Measurements from ENCODE around the gene PARVA. TPM values are rescaled to one million over a fixed set of nuclear protein-coding genes. Genes with fewer than 3 reads are reported as not detected.

PARVA gene
- total and polyA plus RNA-seq, 4 donors: 3.1 to 11.7 (median 11.2) TPM

- no peak overlapping the region for H3K9ac ChIP-seq (ENCODE audit: low read depth in 1 of 2, low read length in 2 of 2)
- peaks cover 0 to 13% (median 3%) of the 10 kb centered on the region in 4 donors for H3K36me3 ChIP-seq (ENCODE audit: control insufficient read depth in 4 of 4, insufficient read depth in 3 of 4, low read depth in 1 of 4, low read length in 3 of 4)
- DNase-seq (ENCODE audit: low spot score): no peak
- no peaks in the 10 kb centered on the region for H3K4me1 ChIP-seq (ENCODE audit: control insufficient read depth in 4 of 4, insufficient read depth in 4 of 4, low read length in 3 of 4)
- H3K4me3 ChIP-seq (ENCODE audit: low read depth in 1 of 3, low read length in 3 of 3): no peak overlapping the region
- no peaks in the 10 kb centered on the region for H3K9me3 ChIP-seq (ENCODE audit: control insufficient read depth in 4 of 4, low read length in 3 of 4)
- H3K27me3 ChIP-seq (ENCODE audit: control insufficient read depth in 4 of 4, insufficient read depth in 4 of 4, low read length in 3 of 4): no peaks in the 10 kb centered on the region
- no peak overlapping the region for H3K27ac ChIP-seq (ENCODE audit: low read depth in 1 of 2, low read length in 2 of 2)
- TF ChIP-seq RXRA (IDR thresholded peaks at IDR 0.05) (no peak), REST (IDR thresholded peaks at IDR 0.05) (no peak), EGR1 (IDR thresholded peaks at IDR 0.05; ENCODE audit: low read depth in 2 of 2) (no peak), RAD21 (IDR thresholded peaks at IDR 0.05) (no peak), HNF4G (IDR thresholded peaks at IDR 0.05) (no peak), ATF3 (IDR thresholded peaks at IDR 0.05) (no peak), FOXA2 (IDR thresholded peaks at IDR 0.05) (no peak), CTCF (IDR thresholded peaks at IDR 0.05; ENCODE audit: low read depth, low read length, missing input control) (no peak), HNF4A (conservative IDR thresholded peaks at IDR 0.05) (no peak), JUND (IDR thresholded peaks at IDR 0.05) (no peak), YY1 (IDR thresholded peaks at IDR 0.05) (no peak), ZBTB33 (IDR thresholded peaks at IDR 0.05) (no peak), FOXA1 (IDR thresholded peaks at IDR 0.05) (no peak), NR2F2 (IDR thresholded peaks at IDR 0.05) (no peak)
- WGBS: over 99% methylated on average over 3 of the region's 3 CpGs
These were observed 121.7 kb downstream of the PARVA start for GRCh38 chr11:12499071-12499470.

GRCh38 chr11:12502046-12502445, 124.7 kb downstream of the PARVA start:
- TF ChIP-seq RAD21 (IDR thresholded peaks at IDR 0.05): no peak
- TF ChIP-seq EGR1 (IDR thresholded peaks at IDR 0.05; ENCODE audit: low read depth in 2 of 2): no peak
- H3K36me3 ChIP-seq (ENCODE audit: control insufficient read depth in 4 of 4, insufficient read depth in 3 of 4, low read depth in 1 of 4, low read length in 3 of 4): peaks cover 0 to 5% (median 2%) of the 10 kb centered on the region in 4 donors
- 92% methylated on average over 2 of the region's 2 CpGs for WGBS
- H3K4me1 ChIP-seq (ENCODE audit: control insufficient read depth in 4 of 4, insufficient read depth in 4 of 4, low read length in 3 of 4): no peaks in the 10 kb centered on the region
- H3K9ac ChIP-seq (ENCODE audit: low read depth in 1 of 2, low read length in 2 of 2): no peak overlapping the region
- H3K27me3 ChIP-seq (ENCODE audit: control insufficient read depth in 4 of 4, insufficient read depth in 4 of 4, low read length in 3 of 4): no peaks in the 10 kb centered on the region
- H3K9me3 ChIP-seq (ENCODE audit: control insufficient read depth in 4 of 4, low read length in 3 of 4): no peaks in the 10 kb centered on the region
- H3K27ac ChIP-seq (ENCODE audit: low read depth in 1 of 2, low read length in 2 of 2): no peak overlapping the region
- DNase-seq (ENCODE audit: low spot score): no peak
- no peak overlapping the region for H3K4me3 ChIP-seq (ENCODE audit: low read depth in 1 of 3, low read length in 3 of 3)

All from liver (tissue), 9 donors.